GM23338 (cell line): ENCODE results near the gene MAPK13. TPM values are rescaled to one million over a fixed set of nuclear protein-coding genes. Genes with fewer than 3 reads are reported as not detected.

Source experiments
- ATAC-seq: fragments of 200-7000 bp; cut with Tn5 transposase; 3 replicates; pipeline ENCODE4 v1.9.1; 2020
- DNase-seq: peaks from one replicate; pipeline ENCODE4 v3.0.0-alpha.2; 2015; ENCODE audit warnings: low spot score
- H2AFZ ChIP-seq: fragments of 200-600 bp; sonication (generic); 2 replicates; pipeline ENCODE4 v1.8.0; 2016; ENCODE audit warnings: antibody characterized with exemption, mild to moderate bottlenecking, moderate library complexity
- H3F3A ChIP-seq: fragments of 200-600 bp; sonication (generic); replicated peaks from 2 replicates; pipeline ENCODE4 v1.8.0; 2017; ENCODE audit warnings: antibody characterized with exemption, mixed run types, low read depth
- H3K27ac ChIP-seq: fragments of 200-600 bp; sonication (generic); 2 replicates; pipeline ENCODE4 v1.6.1; 2016; ENCODE audit warnings: low read depth
- H3K27me3 ChIP-seq: fragments of 200-600 bp; sonication (generic); 2 replicates; pipeline ENCODE4 v1.8.0; 2016; ENCODE audit warnings: mild to moderate bottlenecking, mixed run types, moderate library complexity; ENCODE audit not compliant: insufficient read depth
- H3K36me3 ChIP-seq: fragments of 200-600 bp; sonication (generic); 2 replicates; pipeline ENCODE4 v1.8.0; 2016; ENCODE audit warnings: mild to moderate bottlenecking; ENCODE audit not compliant: insufficient read depth
- H3K4me1 ChIP-seq: fragments of 200-600 bp; sonication (generic); 2 replicates; pipeline ENCODE4 v1.8.0; 2016; ENCODE audit warnings: mild to moderate bottlenecking, moderate library complexity; ENCODE audit not compliant: insufficient read depth
- H3K4me2 ChIP-seq: fragments of 200-600 bp; sonication (generic); 2 replicates; pipeline ENCODE4 v1.7.1; 2017; ENCODE audit warnings: mixed run types
- H3K4me3 ChIP-seq: fragments of 200-600 bp; sonication (generic); 2 replicates; pipeline ENCODE4 v1.6.1; 2016; ENCODE audit warnings: mixed run types
- H3K79me2 ChIP-seq: fragments of 200-600 bp; sonication (generic); replicated peaks from 2 replicates; pipeline ENCODE4 v1.8.0; 2017; ENCODE audit warnings: mild to moderate bottlenecking; ENCODE audit not compliant: insufficient read depth
- H3K9me2 ChIP-seq: fragments of 200-600 bp; sonication (generic); 2 replicates; pipeline ENCODE4 v1.8.0; 2017; ENCODE audit not compliant: insufficient read depth
- H4K20me1 ChIP-seq: fragments of 200-600 bp; sonication (generic); replicated peaks from 2 replicates; pipeline ENCODE4 v1.8.0; 2017; ENCODE audit warnings: mild to moderate bottlenecking; ENCODE audit not compliant: insufficient read depth
- H3K27ac Mint-ChIP-seq: 2 replicates; pipeline ENCODE4 v1.8.0; 2020; ENCODE audit warnings: inconsistent platforms, mild to moderate bottlenecking, moderate library complexity, mixed read lengths
- H3K27me3 Mint-ChIP-seq: 3 replicates; pipeline ENCODE4 v1.8.0; 2022; ENCODE audit warnings: low read depth, mild to moderate bottlenecking, moderate library complexity, mixed read lengths, inconsistent platforms; ENCODE audit not compliant: insufficient read depth, poor library complexity
- H3K36me3 Mint-ChIP-seq: 3 replicates; pipeline ENCODE4 v1.8.0; 2021; ENCODE audit warnings: low read depth, mild to moderate bottlenecking, inconsistent platforms, moderate library complexity, mixed read lengths
- H3K4me1 Mint-ChIP-seq: 3 replicates; pipeline ENCODE4 v1.8.0; 2020; ENCODE audit warnings: mild to moderate bottlenecking, inconsistent platforms, mixed read lengths
- H3K4me3 Mint-ChIP-seq: 3 replicates; pipeline ENCODE4 v1.8.0; 2021; ENCODE audit warnings: moderate library complexity, mild to moderate bottlenecking, inconsistent platforms, mixed read lengths
- H3K9me3 Mint-ChIP-seq: 3 replicates; pipeline ENCODE4 v1.8.0; 2020; ENCODE audit warnings: moderate library complexity, mild to moderate bottlenecking, inconsistent platforms, mixed read lengths
- CREB1 ChIP-seq: fragments of 250-450 bp; sonication (Bioruptor Pico); IDR thresholded peaks from 2 replicates; pipeline ENCODE4 v1.5.0; 2020; ENCODE audit warnings: low read depth, mild to moderate bottlenecking, moderate library complexity
- NANOG ChIP-seq: IDR thresholded peaks from 2 replicates; pipeline ENCODE4 v1.6.1; 2016; ENCODE audit warnings: antibody characterized with exemption, borderline replicate concordance
- polyA plus RNA-seq: library from polyadenylated mRNA; unstranded; fragments of >200 nt; fragmentation: Nextera tagmentation; extraction: Ambion mirVana; gene quantifications from 2 replicates; pipeline ENCODE4 v1.2.1, GENCODE V29; 2016
- total RNA-seq: library from RNA; depleted of rRNA; stranded (reverse); fragments of >200 nt; shearing (Covaris generic); gene quantifications from 2 replicates; pipeline ENCODE4 v1.2.3, GENCODE V29; 2014
- TF ChIP-seq, protein P1 (sequence below): fragments of 250-450 bp; sonication (Bioruptor Pico); IDR thresholded peaks from 2 replicates; pipeline ENCODE4 v1.5.0; 2020; ENCODE audit warnings: mild to moderate bottlenecking, moderate library complexity
- TF ChIP-seq, protein P2 (sequence below): IDR thresholded peaks from 2 replicates; pipeline ENCODE4 v1.6.1; 2016; ENCODE audit warnings: antibody characterized with exemption
- TF ChIP-seq, protein P3 (sequence below), 2 experiments: fragments of 200-600 bp in 1 of 2; sonication (generic) in 1 of 2; conservative IDR thresholded peaks; 2 replicates each; pipeline versions ENCODE4 v1.5.1 to v1.6.1; 2016 to 2017; ENCODE audit warnings: antibody characterized with exemption in 2 of 2, low read depth in 2 of 2, mild to moderate bottlenecking in 2 of 2, moderate library complexity in 1 of 2

MAPK13 gene
- total and polyA plus RNA-seq, 2 experiments from 2014 or later = 6.3 to 12.3 TPM

DNA sequence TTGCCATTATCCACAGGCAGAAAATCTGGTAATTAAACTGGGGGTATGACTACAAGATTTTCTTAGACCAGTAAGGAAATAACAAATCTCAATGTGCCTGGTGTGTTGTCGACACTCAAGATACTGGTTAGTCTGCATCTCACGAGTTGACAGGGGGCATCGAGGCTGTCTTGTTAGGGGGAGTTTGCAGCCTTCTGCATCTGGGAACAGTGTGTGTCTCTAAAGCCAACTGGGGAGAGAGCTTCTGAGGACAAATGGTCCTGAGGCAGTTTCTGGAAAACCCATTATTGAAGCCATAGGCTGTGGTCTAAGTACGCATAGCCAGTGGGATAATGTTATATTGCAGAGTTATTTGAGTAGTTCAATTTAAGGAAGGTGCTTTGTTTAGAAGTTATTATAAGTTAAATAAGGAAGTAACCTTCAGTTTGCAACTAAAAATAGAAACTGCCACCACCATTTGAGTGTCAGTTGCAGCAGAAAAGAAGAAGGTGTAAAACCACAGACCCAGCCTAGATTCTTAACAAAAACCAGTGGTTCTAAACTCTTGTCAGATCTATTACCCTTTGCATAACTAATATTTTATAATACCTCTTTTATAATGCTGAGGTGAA is 15.4 kb upstream of the MAPK13 start (continued):
- TF ChIP-seq, protein P1, sequence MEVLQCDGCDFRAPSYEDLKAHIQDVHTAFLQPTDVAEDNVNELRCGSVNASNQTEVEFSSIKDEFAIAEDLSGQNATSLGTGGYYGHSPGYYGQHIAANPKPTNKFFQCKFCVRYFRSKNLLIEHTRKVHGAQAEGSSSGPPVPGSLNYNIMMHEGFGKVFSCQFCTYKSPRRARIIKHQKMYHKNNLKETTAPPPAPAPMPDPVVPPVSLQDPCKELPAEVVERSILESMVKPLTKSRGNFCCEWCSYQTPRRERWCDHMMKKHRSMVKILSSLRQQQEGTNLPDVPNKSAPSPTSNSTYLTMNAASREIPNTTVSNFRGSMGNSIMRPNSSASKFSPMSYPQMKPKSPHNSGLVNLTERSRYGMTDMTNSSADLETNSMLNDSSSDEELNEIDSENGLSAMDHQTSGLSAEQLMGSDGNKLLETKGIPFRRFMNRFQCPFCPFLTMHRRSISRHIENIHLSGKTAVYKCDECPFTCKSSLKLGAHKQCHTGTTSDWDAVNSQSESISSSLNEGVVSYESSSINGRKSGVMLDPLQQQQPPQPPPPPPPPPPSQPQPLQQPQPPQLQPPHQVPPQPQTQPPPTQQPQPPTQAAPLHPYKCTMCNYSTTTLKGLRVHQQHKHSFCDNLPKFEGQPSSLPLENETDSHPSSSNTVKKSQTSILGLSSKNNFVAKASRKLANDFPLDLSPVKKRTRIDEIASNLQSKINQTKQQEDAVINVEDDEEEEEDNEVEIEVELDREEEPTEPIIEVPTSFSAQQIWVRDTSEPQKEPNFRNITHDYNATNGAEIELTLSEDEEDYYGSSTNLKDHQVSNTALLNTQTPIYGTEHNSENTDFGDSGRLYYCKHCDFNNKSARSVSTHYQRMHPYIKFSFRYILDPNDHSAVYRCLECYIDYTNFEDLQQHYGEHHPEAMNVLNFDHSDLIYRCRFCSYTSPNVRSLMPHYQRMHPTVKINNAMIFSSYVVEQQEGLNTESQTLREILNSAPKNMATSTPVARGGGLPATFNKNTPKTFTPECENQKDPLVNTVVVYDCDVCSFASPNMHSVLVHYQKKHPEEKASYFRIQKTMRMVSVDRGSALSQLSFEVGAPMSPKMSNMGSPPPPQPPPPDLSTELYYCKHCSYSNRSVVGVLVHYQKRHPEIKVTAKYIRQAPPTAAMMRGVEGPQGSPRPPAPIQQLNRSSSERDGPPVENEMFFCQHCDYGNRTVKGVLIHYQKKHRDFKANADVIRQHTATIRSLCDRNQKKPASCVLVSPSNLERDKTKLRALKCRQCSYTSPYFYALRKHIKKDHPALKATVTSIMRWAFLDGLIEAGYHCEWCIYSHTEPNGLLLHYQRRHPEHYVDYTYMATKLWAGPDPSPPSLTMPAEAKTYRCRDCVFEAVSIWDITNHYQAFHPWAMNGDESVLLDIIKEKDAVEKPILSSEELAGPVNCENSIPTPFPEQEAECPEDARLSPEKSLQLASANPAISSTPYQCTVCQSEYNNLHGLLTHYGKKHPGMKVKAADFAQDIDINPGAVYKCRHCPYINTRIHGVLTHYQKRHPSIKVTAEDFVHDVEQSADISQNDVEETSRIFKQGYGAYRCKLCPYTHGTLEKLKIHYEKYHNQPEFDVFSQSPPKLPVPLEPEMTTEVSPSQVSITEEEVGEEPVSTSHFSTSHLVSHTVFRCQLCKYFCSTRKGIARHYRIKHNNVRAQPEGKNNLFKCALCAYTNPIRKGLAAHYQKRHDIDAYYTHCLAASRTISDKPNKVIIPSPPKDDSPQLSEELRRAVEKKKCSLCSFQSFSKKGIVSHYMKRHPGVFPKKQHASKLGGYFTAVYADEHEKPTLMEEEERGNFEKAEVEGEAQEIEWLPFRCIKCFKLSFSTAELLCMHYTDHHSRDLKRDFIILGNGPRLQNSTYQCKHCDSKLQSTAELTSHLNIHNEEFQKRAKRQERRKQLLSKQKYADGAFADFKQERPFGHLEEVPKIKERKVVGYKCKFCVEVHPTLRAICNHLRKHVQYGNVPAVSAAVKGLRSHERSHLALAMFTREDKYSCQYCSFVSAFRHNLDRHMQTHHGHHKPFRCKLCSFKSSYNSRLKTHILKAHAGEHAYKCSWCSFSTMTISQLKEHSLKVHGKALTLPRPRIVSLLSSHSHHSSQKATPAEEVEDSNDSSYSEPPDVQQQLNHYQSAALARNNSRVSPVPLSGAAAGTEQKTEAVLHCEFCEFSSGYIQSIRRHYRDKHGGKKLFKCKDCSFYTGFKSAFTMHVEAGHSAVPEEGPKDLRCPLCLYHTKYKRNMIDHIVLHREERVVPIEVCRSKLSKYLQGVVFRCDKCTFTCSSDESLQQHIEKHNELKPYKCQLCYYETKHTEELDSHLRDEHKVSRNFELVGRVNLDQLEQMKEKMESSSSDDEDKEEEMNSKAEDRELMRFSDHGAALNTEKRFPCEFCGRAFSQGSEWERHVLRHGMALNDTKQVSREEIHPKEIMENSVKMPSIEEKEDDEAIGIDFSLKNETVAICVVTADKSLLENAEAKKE (CRISPR knock-in tag) = no peak
- no peak for TF ChIP-seq CREB1 (CRISPR knock-in tag)

DNA sequence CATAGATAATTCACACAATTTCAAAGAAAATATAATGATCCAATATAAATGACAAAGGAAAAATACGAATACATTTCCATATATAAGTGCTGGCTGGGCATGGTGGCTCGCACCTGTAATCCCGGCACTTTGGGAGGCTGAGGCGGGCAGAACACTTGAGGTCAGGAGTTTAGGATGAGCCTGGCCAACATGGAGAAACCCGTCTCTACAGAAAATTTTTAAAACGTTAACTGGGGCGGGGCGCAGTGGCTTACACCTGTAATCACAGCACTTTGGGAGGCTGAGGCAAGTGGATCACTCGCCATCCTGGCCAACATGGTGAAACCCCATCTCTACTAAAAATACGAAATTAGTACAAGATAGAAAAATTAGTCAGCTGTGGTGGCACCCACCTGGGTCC is 14.9 kb upstream of the MAPK13 start:
- Histone ChIP-seq H3K79me2 (no peaks in the 10 kb centered on the region), H3K4me2 (no peak overlapping the region), H3K4me1 (peaks cover 2% of the 10 kb centered on the region; the same call in 1 of the 2 replicates), H4K20me1 (no peaks in the 10 kb centered on the region), H2AFZ (no peak overlapping the region), H3K27ac (no peak overlapping the region), H3F3A (no peaks in the 10 kb centered on the region), H3K27me3 (no peaks in the 10 kb centered on the region), H3K36me3 (no peaks in the 10 kb centered on the region), H3K4me3 (no peak overlapping the region), H3K9me2 (no peaks in the 10 kb centered on the region)
- no peak for DNase-seq
- Mint-ChIP-seq H3K9me3 (no peaks in the 10 kb centered on the region), H3K36me3 (no peaks in the 10 kb centered on the region), H3K4me3 (no peak overlapping the region), H3K4me1 (peaks cover 33% of the 10 kb centered on the region), H3K27ac (no peak overlapping the region), H3K27me3 (peaks cover 4% of the 10 kb centered on the region)
- no peak for ATAC-seq
- TF ChIP-seq, protein P2, sequence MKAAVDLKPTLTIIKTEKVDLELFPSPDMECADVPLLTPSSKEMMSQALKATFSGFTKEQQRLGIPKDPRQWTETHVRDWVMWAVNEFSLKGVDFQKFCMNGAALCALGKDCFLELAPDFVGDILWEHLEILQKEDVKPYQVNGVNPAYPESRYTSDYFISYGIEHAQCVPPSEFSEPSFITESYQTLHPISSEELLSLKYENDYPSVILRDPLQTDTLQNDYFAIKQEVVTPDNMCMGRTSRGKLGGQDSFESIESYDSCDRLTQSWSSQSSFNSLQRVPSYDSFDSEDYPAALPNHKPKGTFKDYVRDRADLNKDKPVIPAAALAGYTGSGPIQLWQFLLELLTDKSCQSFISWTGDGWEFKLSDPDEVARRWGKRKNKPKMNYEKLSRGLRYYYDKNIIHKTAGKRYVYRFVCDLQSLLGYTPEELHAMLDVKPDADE = no peak
- TF ChIP-seq, protein P3, sequence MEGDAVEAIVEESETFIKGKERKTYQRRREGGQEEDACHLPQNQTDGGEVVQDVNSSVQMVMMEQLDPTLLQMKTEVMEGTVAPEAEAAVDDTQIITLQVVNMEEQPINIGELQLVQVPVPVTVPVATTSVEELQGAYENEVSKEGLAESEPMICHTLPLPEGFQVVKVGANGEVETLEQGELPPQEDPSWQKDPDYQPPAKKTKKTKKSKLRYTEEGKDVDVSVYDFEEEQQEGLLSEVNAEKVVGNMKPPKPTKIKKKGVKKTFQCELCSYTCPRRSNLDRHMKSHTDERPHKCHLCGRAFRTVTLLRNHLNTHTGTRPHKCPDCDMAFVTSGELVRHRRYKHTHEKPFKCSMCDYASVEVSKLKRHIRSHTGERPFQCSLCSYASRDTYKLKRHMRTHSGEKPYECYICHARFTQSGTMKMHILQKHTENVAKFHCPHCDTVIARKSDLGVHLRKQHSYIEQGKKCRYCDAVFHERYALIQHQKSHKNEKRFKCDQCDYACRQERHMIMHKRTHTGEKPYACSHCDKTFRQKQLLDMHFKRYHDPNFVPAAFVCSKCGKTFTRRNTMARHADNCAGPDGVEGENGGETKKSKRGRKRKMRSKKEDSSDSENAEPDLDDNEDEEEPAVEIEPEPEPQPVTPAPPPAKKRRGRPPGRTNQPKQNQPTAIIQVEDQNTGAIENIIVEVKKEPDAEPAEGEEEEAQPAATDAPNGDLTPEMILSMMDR (conservative IDR thresholded peaks at IDR 0.05; ENCODE audit: low read depth in 2 of 2) = no peak
- TF ChIP-seq CREB1 (CRISPR knock-in tag) (no peak), NANOG (no peak)
- TF ChIP-seq, protein P1 (CRISPR knock-in tag) = no peak
